SK-N-SH (cell line): ENCODE results near the gene MVP.

Experiments
- ELF1 ChIP-seq: IDR thresholded peaks from 2 replicates; pipeline ENCODE4 v1.4.0; 2012
- EZH2phosphoT487 ChIP-seq: fragments of 200-600 bp; sonication (generic); IDR thresholded peaks from 2 replicates; pipeline ENCODE4 v1.6.1; 2017; ENCODE audit warnings: low read depth, mixed run types, mild to moderate bottlenecking, antibody characterized with exemption, moderate library complexity, borderline replicate concordance
- FOXM1 ChIP-seq: IDR thresholded peaks from 2 replicates; pipeline ENCODE4 v1.4.0; 2012; ENCODE audit warnings: low read depth, mild to moderate bottlenecking
- MEF2A ChIP-seq: IDR thresholded peaks from 2 replicates; pipeline ENCODE4 v1.4.0; 2012; ENCODE audit warnings: low read depth, borderline replicate concordance
- POLR2AphosphoS5 ChIP-seq: IDR thresholded peaks from 2 replicates; pipeline ENCODE4 v1.6.1; 2012; ENCODE audit warnings: low read depth, low read length
- RFX5 ChIP-seq: IDR thresholded peaks from 2 replicates; pipeline ENCODE4 v1.6.1; 2012; ENCODE audit warnings: mild to moderate bottlenecking, improper control_type of control experiment, low read length
- USF2 ChIP-seq: fragments of 150-350 bp; IDR thresholded peaks from 2 replicates; pipeline ENCODE4 v1.6.1; 2017; ENCODE audit warnings: antibody characterized with exemption, low read length, low read depth, borderline replicate concordance
- TF ChIP-seq, protein P1 (sequence below): fragments of 200-600 bp; sonication (generic); IDR thresholded peaks from 2 replicates; pipeline ENCODE4 v1.6.1; 2017; ENCODE audit warnings: antibody characterized with exemption, mild to moderate bottlenecking, moderate library complexity

DNA sequence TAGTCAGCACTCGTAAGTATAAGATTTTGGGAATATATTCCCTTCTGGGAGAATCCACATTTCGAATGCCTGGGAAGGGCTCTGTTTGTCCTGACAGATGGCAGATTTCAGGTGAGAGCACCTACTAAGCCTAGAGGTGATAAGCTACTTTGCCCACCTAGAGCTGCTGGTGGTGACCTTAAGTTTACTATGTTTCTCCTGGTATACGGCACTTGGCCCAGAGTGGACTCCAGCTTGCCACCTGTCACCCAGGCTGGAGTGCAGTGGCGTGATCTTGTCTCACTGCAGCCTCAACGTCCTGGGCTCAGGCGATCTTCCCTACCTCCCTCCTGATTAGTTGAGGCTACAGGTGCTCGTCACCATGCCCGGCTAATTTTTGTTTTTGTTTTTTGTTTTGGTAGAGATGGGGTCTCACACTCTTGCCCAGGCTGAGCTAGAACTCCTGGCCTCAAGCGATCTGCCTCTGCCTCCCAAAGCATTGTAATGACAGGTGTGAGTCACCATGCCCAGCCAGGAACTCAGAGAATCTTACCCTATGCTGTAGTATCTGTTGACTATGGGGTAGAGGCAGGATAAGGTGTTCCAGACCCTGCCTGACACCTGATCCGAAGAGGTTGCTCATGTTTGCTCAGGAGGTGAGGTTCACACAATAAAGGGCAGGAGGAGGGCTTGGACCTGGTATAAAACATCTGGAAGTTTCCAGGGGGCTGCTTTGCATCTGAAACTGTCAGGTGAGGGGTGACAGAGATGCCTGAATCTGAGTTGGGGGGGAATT lies 42.5 kb upstream of the MVP start, which contains the start of gene ZG16:
- TF ChIP-seq, protein P1, sequence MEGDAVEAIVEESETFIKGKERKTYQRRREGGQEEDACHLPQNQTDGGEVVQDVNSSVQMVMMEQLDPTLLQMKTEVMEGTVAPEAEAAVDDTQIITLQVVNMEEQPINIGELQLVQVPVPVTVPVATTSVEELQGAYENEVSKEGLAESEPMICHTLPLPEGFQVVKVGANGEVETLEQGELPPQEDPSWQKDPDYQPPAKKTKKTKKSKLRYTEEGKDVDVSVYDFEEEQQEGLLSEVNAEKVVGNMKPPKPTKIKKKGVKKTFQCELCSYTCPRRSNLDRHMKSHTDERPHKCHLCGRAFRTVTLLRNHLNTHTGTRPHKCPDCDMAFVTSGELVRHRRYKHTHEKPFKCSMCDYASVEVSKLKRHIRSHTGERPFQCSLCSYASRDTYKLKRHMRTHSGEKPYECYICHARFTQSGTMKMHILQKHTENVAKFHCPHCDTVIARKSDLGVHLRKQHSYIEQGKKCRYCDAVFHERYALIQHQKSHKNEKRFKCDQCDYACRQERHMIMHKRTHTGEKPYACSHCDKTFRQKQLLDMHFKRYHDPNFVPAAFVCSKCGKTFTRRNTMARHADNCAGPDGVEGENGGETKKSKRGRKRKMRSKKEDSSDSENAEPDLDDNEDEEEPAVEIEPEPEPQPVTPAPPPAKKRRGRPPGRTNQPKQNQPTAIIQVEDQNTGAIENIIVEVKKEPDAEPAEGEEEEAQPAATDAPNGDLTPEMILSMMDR, result no peak
- no peak for TF ChIP-seq POLR2AphosphoS5
- TF ChIP-seq EZH2phosphoT487, result no peak
- TF ChIP-seq FOXM1, result no peak
- no peak for TF ChIP-seq RFX5
- no peak for TF ChIP-seq USF2
- TF ChIP-seq MEF2A, result no peak
- no peak for TF ChIP-seq ELF1
